22Rv1 (cell line): ENCODE measurements around the gene FTL.
A peak's percentile ranks its signal among the peaks of the same experiment; 100 is the strongest.

Experiments used
- H3K27ac ChIP-seq: fragments of 450-650 bp; 2 replicates; pipeline ENCODE4 v1.5.1; 2017
- CTCF ChIP-seq: fragments of 450-650 bp; IDR thresholded peaks from 2 replicates; pipeline ENCODE4 v1.5.1; 2017; ENCODE audit warnings: mild to moderate bottlenecking
- ZFX ChIP-seq: fragments of 450-650 bp; IDR thresholded peaks from 2 replicates; pipeline ENCODE4 v1.6.1; 2017; ENCODE audit warnings: antibody characterized with exemption, borderline replicate concordance

The FTL gene

GRCh38 chr19:48968813-48969218, 3.7 kb downstream of the FTL start:
- peak overlapping the region; percentile 83; the same call in 1 of the 2 replicates for H3K27ac ChIP-seq

DNA sequence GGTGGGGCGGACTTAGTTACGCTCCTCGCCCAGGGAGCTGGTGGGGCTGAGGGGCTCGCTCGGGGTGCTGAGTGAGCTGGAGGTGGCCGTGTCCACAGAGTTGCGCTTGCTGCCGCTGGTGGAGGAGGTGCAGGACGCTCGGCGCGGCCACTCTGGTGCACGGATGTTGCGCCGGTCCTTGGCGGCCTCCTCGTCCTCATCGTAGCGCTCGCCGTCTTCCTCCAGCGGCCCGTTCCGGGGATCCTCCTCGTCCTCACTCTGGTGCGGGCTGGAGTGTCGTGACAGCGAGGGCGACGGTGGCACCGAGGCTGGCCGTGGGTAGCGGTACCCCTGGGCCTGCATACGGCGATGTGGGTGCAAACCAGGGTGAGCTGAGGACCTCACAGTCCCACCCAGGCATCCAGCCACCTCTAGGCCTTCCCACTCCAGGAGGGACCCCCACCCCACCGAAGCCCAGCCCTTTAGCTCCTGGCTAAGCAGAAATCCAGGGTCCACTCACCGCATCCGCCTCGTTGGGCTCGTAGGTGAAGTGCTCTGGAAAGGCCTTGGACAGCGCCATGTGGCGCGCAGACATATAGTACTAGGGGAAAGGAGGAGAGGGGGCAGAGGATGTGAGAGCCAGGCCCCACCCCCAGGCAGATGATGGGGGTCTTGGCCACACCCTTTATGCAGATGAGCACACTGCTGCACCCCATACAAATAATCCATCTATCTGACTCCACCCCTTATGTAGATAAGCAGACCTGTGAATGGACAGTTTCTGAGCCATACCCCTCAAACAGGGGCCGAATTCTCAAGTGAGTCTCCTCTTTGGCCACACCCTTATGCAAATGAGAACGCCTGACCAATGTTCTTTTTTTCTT, 4.4 kb downstream of the FTL start:
- H3K27ac ChIP-seq = peak overlapping the region; percentile 55

More at GRCh38 chr19:48968813-48969218, 3.7 kb downstream of the FTL start:
- TF ChIP-seq ZFX = no peak
- no peak for TF ChIP-seq CTCF

GRCh38 chr19:48970139-48970766, 5.1 kb downstream of the FTL start:
- TF ChIP-seq CTCF = no peak
- TF ChIP-seq ZFX = no peak
- peak overlapping the region; percentile 55 for H3K27ac ChIP-seq

More for the DNA sequence above, 4.4 kb downstream of the FTL start:
- TF ChIP-seq CTCF (no peak), ZFX (no peak)

- TF ChIP-seq ZFX (no peak), CTCF (peak; percentile 93)
- peak overlapping the region; percentile 55; the same call in 1 of the 2 replicates for H3K27ac ChIP-seq
Observed at GRCh38 chr19:48970923-48971395, 5.8 kb downstream of the FTL start.

DNA sequence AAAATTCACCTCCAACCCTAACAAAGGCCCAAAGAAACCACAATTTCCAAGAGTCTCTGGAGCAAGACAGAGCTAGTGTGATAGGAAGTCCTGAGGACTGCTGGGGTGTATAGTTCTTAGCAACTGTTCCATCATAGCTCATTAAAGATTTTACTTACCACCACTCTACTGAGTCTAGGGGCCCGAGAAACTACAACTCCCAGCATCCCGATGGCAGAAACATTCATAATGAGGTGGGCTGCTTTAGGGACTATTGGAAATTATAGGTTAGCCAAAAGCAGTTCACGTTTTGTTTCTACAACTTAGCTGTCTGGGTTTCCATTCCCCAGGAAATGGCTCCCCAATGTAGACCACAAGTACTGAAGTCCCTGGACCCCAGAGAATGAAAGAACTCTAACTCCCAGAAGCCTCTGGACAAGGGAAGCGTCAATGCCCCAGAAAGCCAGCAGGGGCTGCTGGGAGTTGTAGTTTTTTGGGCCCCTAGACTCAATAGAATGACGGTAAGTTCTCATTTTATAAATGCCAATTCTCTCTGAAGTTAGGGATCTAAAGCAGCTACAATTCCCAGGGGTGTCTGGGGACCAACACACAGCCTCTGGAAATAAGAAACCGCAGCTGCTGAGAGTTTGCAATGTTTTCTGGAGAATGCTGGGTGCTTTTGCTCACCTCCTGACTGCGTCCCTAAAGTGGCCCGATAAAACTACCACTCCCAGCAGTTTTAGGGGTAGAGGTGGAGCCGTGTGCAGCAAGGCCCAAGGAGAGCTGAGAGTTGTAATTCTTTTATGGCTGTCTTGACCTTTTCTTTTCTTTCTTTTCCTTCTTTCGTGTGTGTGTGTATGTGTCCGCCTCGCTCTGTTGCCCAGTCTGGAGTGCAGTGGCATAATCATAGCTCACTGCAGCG, 11.1 kb downstream of the FTL start:
- no peak overlapping the region for H3K27ac ChIP-seq
- TF ChIP-seq CTCF (no peak), ZFX (no peak)

DNA sequence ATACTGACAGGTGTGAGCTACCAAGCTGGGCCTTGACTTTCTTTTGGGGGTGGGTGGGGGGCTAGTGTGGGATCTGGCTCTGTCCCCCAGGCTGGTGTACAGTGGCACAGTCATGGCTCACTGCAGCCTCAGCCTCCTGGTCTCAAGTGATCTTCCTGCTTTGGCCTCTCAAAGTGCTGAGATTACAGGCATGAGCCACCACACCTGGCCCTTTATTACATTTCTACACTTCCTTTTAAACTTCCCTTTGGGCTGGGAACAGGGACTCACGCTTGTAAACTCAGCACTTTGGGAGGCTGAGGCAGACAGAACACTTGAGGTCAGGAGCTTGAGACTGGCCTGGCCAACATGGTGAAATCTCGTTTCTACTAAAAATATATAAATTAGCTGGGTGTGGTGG, 12.0 kb downstream of the FTL start:
- TF ChIP-seq ZFX = no peak
- TF ChIP-seq CTCF = no peak
- H3K27ac ChIP-seq = no peak overlapping the region
